Measurements from ENCODE around the gene SERINC4. TPM values are rescaled to one million over a fixed set of nuclear protein-coding genes. Genes with fewer than 3 reads are reported as not detected.
"Not testable (repeated sequence)": the region's sequence is repeated elsewhere in the genome, so short reads cannot be mapped to it uniquely, and the experiment has no call there.

SERINC4 gene
- total RNA-seq, 1 experiment from 2014 or later: 0.17 TPM

- no peak overlapping the region for H2BK120ac ChIP-seq (ENCODE audit: low read depth, low read length, poor library complexity, severe bottlenecking)
- no peak for DNase-seq
- H2BK20ac ChIP-seq (ENCODE audit: low read depth, low read length, poor library complexity, severe bottlenecking): no peak overlapping the region
- H2BK15ac ChIP-seq (ENCODE audit: low read depth, low read length): no peak overlapping the region
- no peak overlapping the region for H4K8ac ChIP-seq (replicated peaks; ENCODE audit: insufficient read length, low read depth, low read length)
- H3K9me3 ChIP-seq (ENCODE audit: control insufficient read depth, low read depth, low read length): no peaks in the 10 kb centered on the region
- H2AK5ac ChIP-seq (ENCODE audit: insufficient read length, low read length): no peak overlapping the region
- H3K79me1 ChIP-seq (ENCODE audit: insufficient read depth, low read depth, low read length, poor library complexity, severe bottlenecking): peaks cover 10% of the 10 kb centered on the region
- Mint-ChIP-seq H3K27me3 (ENCODE audit: low read depth) (no peaks in the 10 kb centered on the region), H3K4me3 (peak overlapping the region; percentile 92 to 93), H3K4me1 (peaks cover 24 to 29% of the 10 kb centered on the region in 2 experiments), H3K36me3 (ENCODE audit: insufficient read depth in 1 of 3, low read depth in 3 of 3) (peaks cover 20 to 43% (median 27%) of the 10 kb centered on the region in 3 experiments), H3K9me3 (no peaks in the 10 kb centered on the region), H3K27ac (no peak overlapping the region)
- H3K4me2 ChIP-seq (ENCODE audit: insufficient read depth, insufficient read length, low read length): peak overlapping the region; percentile 0
- no peak overlapping the region for H3K9ac ChIP-seq (ENCODE audit: extremely low read depth, insufficient read length, low read length)
- no peak overlapping the region for H3K23ac ChIP-seq (ENCODE audit: insufficient read length, low read depth, low read length)
- no peaks in the 10 kb centered on the region; the same call in 1 of the 2 replicates for H3K4me1 ChIP-seq (ENCODE audit: insufficient read depth, low read length)
- no CpG with 5 or more reads among the region's 3 CpGs for WGBS (ENCODE audit: extremely low coverage, insufficient read length, low lambda C conversion rate)
- H3K14ac ChIP-seq (ENCODE audit: insufficient read depth, low read length): no peak overlapping the region
- peaks cover 35% of the 10 kb centered on the region; the same call in 1 of the 2 replicates for H3K79me2 ChIP-seq (ENCODE audit: insufficient read depth, low read length)
- no peak overlapping the region for H2BK5ac ChIP-seq (ENCODE audit: insufficient read length, low read length)
- no peak overlapping the region for H4K5ac ChIP-seq (ENCODE audit: insufficient read length, low read depth, low read length)
- H4K20me1 ChIP-seq (ENCODE audit: control insufficient read depth, insufficient read depth, insufficient read length): no peaks in the 10 kb centered on the region
- no peak overlapping the region for H3K18ac ChIP-seq (ENCODE audit: insufficient read length, low read depth, low read length)
- no peak overlapping the region for H3K56ac ChIP-seq (ENCODE audit: insufficient read length, low read depth, low read length)
- no peak overlapping the region for H4K91ac ChIP-seq (ENCODE audit: insufficient read length, low read depth, low read length)
- H3K27me3 ChIP-seq (ENCODE audit: insufficient read depth, low read length): no peaks in the 10 kb centered on the region
- no peaks in the 10 kb centered on the region for H3K23me2 ChIP-seq (ENCODE audit: insufficient read length, low read depth, low read length, poor library complexity, severe bottlenecking)
- no peak for TF ChIP-seq CTCF (conservative IDR thresholded peaks at IDR 0.05)
- no peak overlapping the region for H3K4ac ChIP-seq (ENCODE audit: low read depth, low read length)
- no peak overlapping the region for H3T11ph ChIP-seq (ENCODE audit: low read length)
- H2AFZ ChIP-seq (ENCODE audit: low read length): no peak overlapping the region
- H3K27ac ChIP-seq (ENCODE audit: insufficient read length, low read depth, low read length): no peak overlapping the region
- H2BK12ac ChIP-seq (ENCODE audit: insufficient read length, low read depth, low read length): no peak overlapping the region
These were observed 51.6 kb downstream of the SERINC4 start for GRCh38 chr15:43748376-43748775.

DNA sequence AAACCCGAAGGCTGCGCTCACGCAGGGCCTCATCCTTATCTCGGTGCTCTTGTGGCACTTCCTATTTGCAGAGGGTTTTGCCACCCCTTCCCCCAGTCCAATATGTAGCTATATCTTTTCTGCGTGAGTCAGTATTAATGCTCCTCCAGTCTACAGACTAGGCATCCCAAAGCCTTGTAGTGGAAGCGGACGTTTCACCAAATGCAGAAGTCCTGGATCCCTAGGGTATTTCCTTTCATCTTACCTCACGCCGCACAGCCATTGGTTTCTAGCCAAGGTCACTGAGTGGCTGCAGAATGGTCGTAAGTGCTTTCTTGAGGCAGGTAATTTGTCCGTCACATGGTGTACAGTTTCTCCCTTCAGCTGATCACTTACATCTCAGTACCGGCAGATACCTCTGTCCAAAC lies 53.1 kb downstream of the SERINC4 start:
- not testable (repeated sequence) for H2BK120ac ChIP-seq (ENCODE audit: low read depth, low read length, poor library complexity, severe bottlenecking); H3K56ac ChIP-seq (ENCODE audit: insufficient read length, low read depth, low read length); H4K8ac ChIP-seq (replicated peaks; ENCODE audit: insufficient read length, low read depth, low read length); H2BK12ac ChIP-seq (ENCODE audit: insufficient read length, low read depth, low read length); H2AFZ ChIP-seq (ENCODE audit: low read length); H3K9me3 ChIP-seq (ENCODE audit: control insufficient read depth, low read depth, low read length); H3K4ac ChIP-seq (ENCODE audit: low read depth, low read length); H3K27me3 Mint-ChIP-seq (ENCODE audit: low read depth); H4K20me1 ChIP-seq (ENCODE audit: control insufficient read depth, insufficient read depth, insufficient read length); H3K23me2 ChIP-seq (ENCODE audit: insufficient read length, low read depth, low read length, poor library complexity, severe bottlenecking); H3K27ac ChIP-seq (ENCODE audit: insufficient read length, low read depth, low read length); DNase-seq; H4K5ac ChIP-seq (ENCODE audit: insufficient read length, low read depth, low read length); H3K4me1 ChIP-seq (ENCODE audit: insufficient read depth, low read length); H2AK5ac ChIP-seq (ENCODE audit: insufficient read length, low read length); H3K23ac ChIP-seq (ENCODE audit: insufficient read length, low read depth, low read length); H2BK5ac ChIP-seq (ENCODE audit: insufficient read length, low read length); H3K27me3 ChIP-seq (ENCODE audit: insufficient read depth, low read length); H4K91ac ChIP-seq (ENCODE audit: insufficient read length, low read depth, low read length); H2BK20ac ChIP-seq (ENCODE audit: low read depth, low read length, poor library complexity, severe bottlenecking); H3T11ph ChIP-seq (ENCODE audit: low read length); H3K79me1 ChIP-seq (ENCODE audit: insufficient read depth, low read depth, low read length, poor library complexity, severe bottlenecking); H2BK15ac ChIP-seq (ENCODE audit: low read depth, low read length); H3K9me3 Mint-ChIP-seq
- Histone ChIP-seq H3K9ac (ENCODE audit: extremely low read depth, insufficient read length, low read length) (peak overlapping the region; percentile 89), H3K79me2 (ENCODE audit: insufficient read depth, low read length) (peaks cover 29% of the 10 kb centered on the region; the same call in 1 of the 2 replicates), H3K18ac (ENCODE audit: insufficient read length, low read depth, low read length) (peak overlapping the region; percentile 92), H3K14ac (ENCODE audit: insufficient read depth, low read length) (peak overlapping the region; percentile 92), H3K4me2 (ENCODE audit: insufficient read depth, insufficient read length, low read length) (peak overlapping the region; percentile 96)
- WGBS (ENCODE audit: extremely low coverage, insufficient read length, low lambda C conversion rate): no CpG with 5 or more reads among the region's 12 CpGs
- H3K27ac Mint-ChIP-seq: peak overlapping the region; percentile 99
- H3K4me3 Mint-ChIP-seq: peak overlapping the region; percentile 92 to 93
- H3K36me3 Mint-ChIP-seq (ENCODE audit: insufficient read depth in 1 of 3, low read depth in 3 of 3): peaks cover 14 to 30% (median 18%) of the 10 kb centered on the region in 3 experiments
- H3K4me1 Mint-ChIP-seq: peaks cover 24 to 29% of the 10 kb centered on the region in 2 experiments

Measured in H9 (cell line).